Measurements from ENCODE around the gene SIN3A.
A peak's percentile ranks its signal among the peaks of the same experiment; 100 is the strongest.
"Not testable (repeated sequence)": the region's sequence is repeated elsewhere in the genome, so short reads cannot be mapped to it uniquely, and the experiment has no call there.

Gene SIN3A

GRCh38 chr15:75356006-75356405 is 95.5 kb downstream of the SIN3A start:
- DNase-seq (ENCODE audit: low read depth), result no peak

GRCh38 chr15:75355369-75355768 is 96.1 kb downstream of the SIN3A start:
- no peak for DNase-seq (ENCODE audit: low read depth)

- no peak for DNase-seq (ENCODE audit: low read depth)
These were observed 97.0 kb downstream of the SIN3A start for GRCh38 chr15:75354454-75354853.

GRCh38 chr15:75353604-75354003 is 97.9 kb downstream of the SIN3A start:
- no peak for DNase-seq (ENCODE audit: low read depth)

GRCh38 chr15:75352186-75353080 is 99.1 kb downstream of the SIN3A start:
- DNase-seq (ENCODE audit: low read depth), result no peak

GRCh38 chr15:75350601-75351361 is 100.7 kb downstream of the SIN3A start:
- DNase-seq (ENCODE audit: low read depth), result no peak

- DNase-seq (ENCODE audit: low read depth), result peak; percentile 64
These were observed 101.5 kb downstream of the SIN3A start for GRCh38 chr15:75349851-75350588.

- DNase-seq (ENCODE audit: low read depth), result not testable (repeated sequence)
These were observed 102.2 kb downstream of the SIN3A start for GRCh38 chr15:75349351-75349669.

GRCh38 chr15:75348562-75349350 is 102.7 kb downstream of the SIN3A start:
- DNase-seq (ENCODE audit: low read depth), result no peak

- DNase-seq (ENCODE audit: low read depth), result no peak
These were observed 103.4 kb downstream of the SIN3A start for GRCh38 chr15:75348034-75348561.

- DNase-seq (ENCODE audit: low read depth), result peak; percentile 25
These were observed 104.1 kb downstream of the SIN3A start for GRCh38 chr15:75347222-75348033.

GRCh38 chr15:75346796-75347221 is 104.7 kb downstream of the SIN3A start, which contains the start of gene NEIL1:
TSS of gene NEIL1 (plus strand) at chr15:75347039. CDS start at chr15:75348906, 1,867 bp downstream.
- no peak for DNase-seq (ENCODE audit: low read depth)

- DNase-seq (ENCODE audit: low read depth), result not testable (repeated sequence)
These were observed 107.5 kb downstream of the SIN3A start for GRCh38 chr15:75343953-75344352.

GRCh38 chr15:75342221-75342620 is 109.3 kb downstream of the SIN3A start:
- no peak for DNase-seq (ENCODE audit: low read depth)

- no peak for DNase-seq (ENCODE audit: low read depth)
These were observed 111.8 kb downstream of the SIN3A start for GRCh38 chr15:75339531-75340240.

GRCh38 chr15:75338661-75339240 is 112.7 kb downstream of the SIN3A start:
- DNase-seq (ENCODE audit: low read depth), result no peak

GRCh38 chr15:75335705-75336355 is 115.7 kb downstream of the SIN3A start, which contains the start of gene COMMD4:
TSS of gene COMMD4 (plus strand) at chr15:75336063. CDS start at chr15:75336090, 27 bp downstream.
- peak; percentile 56 for DNase-seq (ENCODE audit: low read depth)

- no peak for DNase-seq (ENCODE audit: low read depth)
These were observed 116.2 kb downstream of the SIN3A start for GRCh38 chr15:75335313-75335704.
